Neural cell (in vitro differentiated cells): ENCODE data around the gene GRAMD4. TPM values are rescaled to one million over a fixed set of nuclear protein-coding genes. Genes with fewer than 3 reads are reported as not detected.

Source experiments
- H2AFZ ChIP-seq: fragments of 200-600, 300-800 bp; sonication (generic), shearing (Covaris generic); 2 replicates; pipeline ENCODE4 v1.6.0; 2014; ENCODE audit warnings: low read depth, mild to moderate bottlenecking, antibody characterized with exemption, low read length, moderate library complexity
- H3F3A ChIP-seq: fragments of 200-600 bp; shearing (Covaris generic); 2 replicates; pipeline ENCODE4 v1.6.1; 2016; ENCODE audit warnings: mild to moderate bottlenecking, moderate library complexity, mixed read lengths, antibody characterized with exemption, low read length; ENCODE audit not compliant: insufficient read depth, poor library complexity, severe bottlenecking
- H3K27ac ChIP-seq: fragments of 200-600, 300-800 bp; sonication (generic), shearing (Covaris generic); 2 replicates; pipeline ENCODE4 v1.5.1; 2014; ENCODE audit warnings: mild to moderate bottlenecking, low read length, moderate library complexity
- H3K27me3 ChIP-seq: fragments of 300-800, 200-600 bp; sonication (generic), shearing (Covaris generic); 2 replicates; pipeline ENCODE4 v1.6.0; 2014; ENCODE audit warnings: mild to moderate bottlenecking, low read depth, low read length, moderate library complexity; ENCODE audit not compliant: insufficient read depth
- H3K36me3 ChIP-seq: fragments of 300-800, 200-600 bp; sonication (generic), shearing (Covaris generic); 2 replicates; pipeline ENCODE4 v1.5.1; 2014; ENCODE audit warnings: mild to moderate bottlenecking, antibody characterized with exemption, low read length, moderate library complexity; ENCODE audit not compliant: insufficient read depth
- H3K4me2 ChIP-seq: fragments of 300-800, 200-600 bp; sonication (generic), shearing (Covaris generic); 2 replicates; pipeline ENCODE4 v1.6.0; 2014; ENCODE audit warnings: mild to moderate bottlenecking, low read length
- H3K4me3 ChIP-seq: fragments of 300-800, 200-600 bp; sonication (generic), shearing (Covaris generic); 2 replicates; pipeline ENCODE4 v1.5.1; 2014; ENCODE audit warnings: mild to moderate bottlenecking, low read length, moderate library complexity
- H3K79me2 ChIP-seq: fragments of 200-600 bp; shearing (Covaris generic); replicated peaks from 2 replicates; pipeline ENCODE4 v1.6.0; 2014; ENCODE audit warnings: mild to moderate bottlenecking, low read length, moderate library complexity; ENCODE audit not compliant: insufficient read depth
- H3K9ac ChIP-seq: fragments of 300-800, 200-600 bp; sonication (generic), shearing (Covaris generic); 2 replicates; pipeline ENCODE4 v1.6.1; 2016; ENCODE audit warnings: mild to moderate bottlenecking, low read length, mixed read lengths
- H3K9me2 ChIP-seq: fragments of 200-600 bp; shearing (Covaris generic); 2 replicates; pipeline ENCODE4 v1.6.1; 2016; ENCODE audit warnings: mild to moderate bottlenecking, low read length, mixed read lengths; ENCODE audit not compliant: insufficient read depth
- H3K9me3 ChIP-seq: fragments of 200-600, 300-800 bp; sonication (generic), shearing (Covaris generic); 2 replicates; pipeline ENCODE4 v1.6.1; 2016; ENCODE audit warnings: mild to moderate bottlenecking, mixed run types, low read length, moderate library complexity, mixed read lengths
- H4K20me1 ChIP-seq: fragments of 200-600 bp; shearing (Covaris generic); 2 replicates; pipeline ENCODE4 v1.6.1; 2016; ENCODE audit warnings: mild to moderate bottlenecking, mixed run types; ENCODE audit not compliant: insufficient read depth
- CTCF ChIP-seq: fragments of 450-650 bp; IDR thresholded peaks from 2 replicates; pipeline ENCODE4 v1.5.1; 2014; ENCODE audit warnings: antibody characterized with exemption, mild to moderate bottlenecking, moderate library complexity; ENCODE audit not compliant: poor library complexity, severe bottlenecking
- EP300 ChIP-seq: fragments of 450-650 bp; conservative IDR thresholded peaks from 2 replicates; pipeline ENCODE4 v1.6.1; 2014; ENCODE audit warnings: antibody characterized with exemption, mild to moderate bottlenecking, moderate library complexity; ENCODE audit not compliant: poor library complexity, severe bottlenecking
- EZH2 ChIP-seq: fragments of 200-600, 300-800 bp; shearing (Covaris generic), sonication (generic); IDR thresholded peaks from 2 replicates; pipeline ENCODE4 v1.6.1; 2014; ENCODE audit warnings: antibody characterized with exemption, low read length, borderline replicate concordance, mild to moderate bottlenecking; ENCODE audit not compliant: insufficient read depth, poor library complexity, severe bottlenecking
- RAD21 ChIP-seq: fragments of 450-650 bp; conservative IDR thresholded peaks from 2 replicates; pipeline ENCODE4 v1.6.1; 2014; ENCODE audit warnings: antibody characterized with exemption, mild to moderate bottlenecking, moderate library complexity
- SMC3 ChIP-seq: fragments of 450-650 bp; conservative IDR thresholded peaks from 2 replicates; pipeline ENCODE4 v1.6.1; 2014; ENCODE audit warnings: antibody characterized with exemption, mild to moderate bottlenecking, moderate library complexity; ENCODE audit not compliant: poor library complexity
- polyA plus RNA-seq: library from polyadenylated mRNA; depleted of rRNA; stranded (reverse); fragments of >200 nt; gene quantifications from 2 replicates; pipeline ENCODE4 v1.2.3, GENCODE V29; 2014
- TF ChIP-seq, protein P1 (sequence below): IDR thresholded peaks from 2 replicates; pipeline ENCODE4 v1.6.1; 2012; ENCODE audit warnings: borderline replicate concordance

Gene GRAMD4
- polyA plus RNA-seq, 1 donor from 2014 or later = 35.6 TPM

DNA sequence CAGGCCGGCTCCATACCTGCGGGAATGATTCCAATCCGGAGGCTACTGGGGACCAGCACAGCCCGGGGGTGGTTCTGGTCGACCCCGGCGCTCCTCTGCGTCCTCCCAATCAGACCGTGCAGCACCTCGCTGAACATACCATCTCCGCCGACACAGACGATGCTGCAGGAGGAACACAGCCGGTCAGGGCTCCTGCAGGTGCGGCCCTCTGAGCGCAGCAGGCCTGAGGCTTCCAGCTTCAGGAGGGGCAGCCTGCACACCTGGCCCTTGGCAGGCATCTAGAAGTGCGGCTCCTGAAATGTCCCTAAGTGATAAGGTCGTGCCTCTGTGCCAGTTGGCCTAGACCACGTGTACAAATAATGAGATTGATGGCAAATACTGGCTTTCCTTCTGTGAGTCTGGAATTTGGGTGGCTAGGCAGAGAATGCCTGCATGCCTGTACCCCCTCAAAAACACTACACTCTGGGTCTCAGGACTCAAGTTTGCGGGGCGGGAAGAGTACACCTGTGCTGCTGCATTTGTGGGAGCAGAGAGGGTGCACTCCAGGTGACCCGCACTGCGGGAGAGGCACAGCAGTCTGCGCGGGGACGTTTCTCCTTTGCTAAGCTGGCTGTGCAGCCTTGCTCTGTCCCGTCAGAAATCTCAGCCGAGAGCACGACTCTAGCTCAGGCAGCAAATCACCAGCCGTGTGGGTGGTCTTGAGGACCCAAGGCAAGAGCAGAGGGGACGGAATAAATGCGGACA, 87.8 kb downstream of the GRAMD4 start:
- no peaks in the 10 kb centered on the region for H3K79me2 ChIP-seq
- peaks cover 4% of the 10 kb centered on the region for H3K36me3 ChIP-seq

GRCh38 chr22:46708766-46709330, 88.7 kb downstream of the GRAMD4 start:
- H3F3A ChIP-seq = no peaks in the 10 kb centered on the region
- H4K20me1 ChIP-seq = no peaks in the 10 kb centered on the region
- peaks cover 4% of the 10 kb centered on the region for H3K36me3 ChIP-seq
- no peak for TF ChIP-seq EP300
- TF ChIP-seq RAD21 = no peak
- no peak for TF ChIP-seq EZH2
- TF ChIP-seq, protein P1, sequence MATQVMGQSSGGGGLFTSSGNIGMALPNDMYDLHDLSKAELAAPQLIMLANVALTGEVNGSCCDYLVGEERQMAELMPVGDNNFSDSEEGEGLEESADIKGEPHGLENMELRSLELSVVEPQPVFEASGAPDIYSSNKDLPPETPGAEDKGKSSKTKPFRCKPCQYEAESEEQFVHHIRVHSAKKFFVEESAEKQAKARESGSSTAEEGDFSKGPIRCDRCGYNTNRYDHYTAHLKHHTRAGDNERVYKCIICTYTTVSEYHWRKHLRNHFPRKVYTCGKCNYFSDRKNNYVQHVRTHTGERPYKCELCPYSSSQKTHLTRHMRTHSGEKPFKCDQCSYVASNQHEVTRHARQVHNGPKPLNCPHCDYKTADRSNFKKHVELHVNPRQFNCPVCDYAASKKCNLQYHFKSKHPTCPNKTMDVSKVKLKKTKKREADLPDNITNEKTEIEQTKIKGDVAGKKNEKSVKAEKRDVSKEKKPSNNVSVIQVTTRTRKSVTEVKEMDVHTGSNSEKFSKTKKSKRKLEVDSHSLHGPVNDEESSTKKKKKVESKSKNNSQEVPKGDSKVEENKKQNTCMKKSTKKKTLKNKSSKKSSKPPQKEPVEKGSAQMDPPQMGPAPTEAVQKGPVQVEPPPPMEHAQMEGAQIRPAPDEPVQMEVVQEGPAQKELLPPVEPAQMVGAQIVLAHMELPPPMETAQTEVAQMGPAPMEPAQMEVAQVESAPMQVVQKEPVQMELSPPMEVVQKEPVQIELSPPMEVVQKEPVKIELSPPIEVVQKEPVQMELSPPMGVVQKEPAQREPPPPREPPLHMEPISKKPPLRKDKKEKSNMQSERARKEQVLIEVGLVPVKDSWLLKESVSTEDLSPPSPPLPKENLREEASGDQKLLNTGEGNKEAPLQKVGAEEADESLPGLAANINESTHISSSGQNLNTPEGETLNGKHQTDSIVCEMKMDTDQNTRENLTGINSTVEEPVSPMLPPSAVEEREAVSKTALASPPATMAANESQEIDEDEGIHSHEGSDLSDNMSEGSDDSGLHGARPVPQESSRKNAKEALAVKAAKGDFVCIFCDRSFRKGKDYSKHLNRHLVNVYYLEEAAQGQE = no peak
- H3K79me2 ChIP-seq = no peaks in the 10 kb centered on the region
- H3K27me3 ChIP-seq = no peaks in the 10 kb centered on the region
- H3K9ac ChIP-seq = no peak overlapping the region
- H3K9me3 ChIP-seq = no peaks in the 10 kb centered on the region
- H3K4me3 ChIP-seq = no peak overlapping the region
- H3K9me2 ChIP-seq = no peaks in the 10 kb centered on the region
- no peak overlapping the region for H3K4me2 ChIP-seq
- H2AFZ ChIP-seq = no peak overlapping the region
- H3K27ac ChIP-seq = no peak overlapping the region

More for the DNA sequence above, 87.8 kb downstream of the GRAMD4 start:
- Histone ChIP-seq H3K9me2 (no peaks in the 10 kb centered on the region), H3K27me3 (no peaks in the 10 kb centered on the region), H3F3A (no peaks in the 10 kb centered on the region), H3K9ac (no peak overlapping the region), H3K4me2 (no peak overlapping the region), H3K4me3 (no peak overlapping the region), H4K20me1 (no peaks in the 10 kb centered on the region), H3K27ac (no peak overlapping the region), H2AFZ (no peak overlapping the region), H3K9me3 (no peaks in the 10 kb centered on the region)
- TF ChIP-seq CTCF = no peak
- TF ChIP-seq SMC3 = no peak
- TF ChIP-seq EZH2 = no peak

DNA sequence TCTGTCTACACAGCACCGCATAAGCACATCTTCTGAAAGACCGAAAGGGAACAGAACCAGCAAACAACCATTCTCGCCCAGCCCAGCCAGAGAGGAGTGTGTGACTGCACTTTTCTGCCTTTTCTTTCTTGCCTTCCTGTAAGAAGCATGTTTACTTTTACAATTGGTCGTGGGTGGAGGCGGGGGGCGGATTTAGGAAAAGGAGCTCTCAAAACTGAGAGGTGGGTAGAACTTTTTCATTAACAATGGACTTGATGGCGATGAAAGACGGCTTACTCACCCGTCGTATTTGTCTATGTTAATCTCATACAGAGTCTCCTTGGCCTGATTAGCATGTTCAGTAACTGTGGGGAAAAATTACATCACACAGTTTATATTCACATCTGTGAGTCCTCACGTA, 90.6 kb downstream of the GRAMD4 start:
- TF ChIP-seq EP300 (no peak), CTCF (no peak)
- TF ChIP-seq, protein P1 = no peak

More for the DNA sequence above, 90.6 kb downstream of the GRAMD4 start:
- H3K4me2 ChIP-seq = no peak overlapping the region
- H3K27ac ChIP-seq = no peak overlapping the region
- H3K79me2 ChIP-seq = no peaks in the 10 kb centered on the region
- H3K9me2 ChIP-seq = no peaks in the 10 kb centered on the region
- H3F3A ChIP-seq = no peaks in the 10 kb centered on the region
- H2AFZ ChIP-seq = no peak overlapping the region
- H3K36me3 ChIP-seq = peaks cover 4% of the 10 kb centered on the region
- no peak overlapping the region for H3K9ac ChIP-seq
- no peaks in the 10 kb centered on the region for H4K20me1 ChIP-seq
- no peak overlapping the region for H3K4me3 ChIP-seq
- no peaks in the 10 kb centered on the region for H3K27me3 ChIP-seq
- no peaks in the 10 kb centered on the region for H3K9me3 ChIP-seq
